WTC11 (cell line): Measurements from ENCODE around the gene WNT5B. TPM values are rescaled to one million over a fixed set of nuclear protein-coding genes. Genes with fewer than 3 reads are reported as not detected.
A peak's percentile ranks its signal among the peaks of the same experiment; 100 is the strongest.

Experiments
- ATAC-seq: fragments of 200-7000 bp; cut with Tn5 transposase; 2 replicates; pipeline ENCODE4 v1.10.0; 2021; ENCODE audit warnings: mild to moderate bottlenecking, moderate library complexity
- CTCF ChIA-PET: fragments of 300-600 bp; sonication (Branson Sonifier 250); formaldehyde crosslinking; loops from one replicate; lab custom pipeline; 2021; ENCODE audit warnings: antibody characterized with exemption; lab: Charles Lee
- POLR2A ChIA-PET: fragments of 350-600 bp; sonication (Branson Sonifier 250); formaldehyde crosslinking; loops from one replicate; lab custom pipeline; 2021; ENCODE audit warnings: antibody characterized with exemption; lab: Charles Lee
- DNase-seq: peaks from one replicate; pipeline ENCODE4 v3.0.0; 2021; ENCODE audit warnings: low spot score
- H3K27ac Mint-ChIP-seq: 2 replicates; pipeline ENCODE4 v1.8.0; 2021; ENCODE audit warnings: mixed read lengths
- H3K27me3 Mint-ChIP-seq: 2 replicates; pipeline ENCODE4 v1.8.0; 2021; ENCODE audit warnings: low read depth, mild to moderate bottlenecking, moderate library complexity, mixed read lengths
- H3K36me3 Mint-ChIP-seq: 2 replicates; pipeline ENCODE4 v1.8.0; 2021; ENCODE audit warnings: mixed read lengths
- H3K4me1 Mint-ChIP-seq: 2 replicates; pipeline ENCODE4 v1.8.0; 2022; ENCODE audit warnings: mixed read lengths
- H3K4me3 Mint-ChIP-seq: 2 replicates; pipeline ENCODE4 v1.8.0; 2021; ENCODE audit warnings: mild to moderate bottlenecking, moderate library complexity, mixed read lengths
- H3K9me3 Mint-ChIP-seq: 2 replicates; pipeline ENCODE4 v1.8.0; 2021; ENCODE audit warnings: mixed read lengths
- ETV6 ChIP-seq: sonication (generic); formaldehyde crosslinking; IDR thresholded peaks from 2 replicates; pipeline ENCODE4 v1.8.1; 2022; ENCODE audit warnings: mild to moderate bottlenecking, missing genetic modification reagents
- GABPB1 ChIP-seq: sonication (generic); formaldehyde crosslinking; IDR thresholded peaks from 2 replicates; pipeline ENCODE4 v1.8.1; 2023; ENCODE audit warnings: mild to moderate bottlenecking, missing genetic modification reagents
- IRF2 ChIP-seq: sonication (generic); formaldehyde crosslinking; IDR thresholded peaks from 2 replicates; pipeline ENCODE4 v1.8.0; 2022; ENCODE audit warnings: low read depth, missing genetic modification reagents, borderline replicate concordance
- JAZF1 ChIP-seq: fragments of 250-450 bp; sonication (Bioruptor Pico); IDR thresholded peaks from 2 replicates; pipeline ENCODE4 v1.9.0; 2021; ENCODE audit warnings: moderate library complexity, mild to moderate bottlenecking, inconsistent platforms
- MYBL2 ChIP-seq: sonication (generic); formaldehyde crosslinking; IDR thresholded peaks from 2 replicates; pipeline ENCODE4 v1.8.1; 2023; ENCODE audit warnings: mild to moderate bottlenecking, moderate library complexity, missing genetic modification reagents
- NR1H2 ChIP-seq: sonication (generic); formaldehyde crosslinking; IDR thresholded peaks from 2 replicates; pipeline ENCODE4 v1.9.0; 2021; ENCODE audit warnings: mild to moderate bottlenecking, moderate library complexity, missing genetic modification reagents
- OVOL2 ChIP-seq: fragments of 250-450 bp; sonication (Bioruptor Pico); IDR thresholded peaks from 2 replicates; pipeline ENCODE4 v1.9.0; 2021; ENCODE audit warnings: mild to moderate bottlenecking, borderline replicate concordance
- RELA ChIP-seq: sonication (generic); formaldehyde crosslinking; IDR thresholded peaks from 2 replicates; pipeline ENCODE4 v1.8.1; 2022; ENCODE audit warnings: missing genetic modification reagents, mild to moderate bottlenecking, borderline replicate concordance
- TEAD1 ChIP-seq: sonication (generic); formaldehyde crosslinking; IDR thresholded peaks from 2 replicates; pipeline ENCODE4 v1.8.0; 2022; ENCODE audit warnings: mild to moderate bottlenecking, missing genetic modification reagents
- TEAD4 ChIP-seq: sonication (generic); formaldehyde crosslinking; IDR thresholded peaks from 2 replicates; pipeline ENCODE4 v1.8.0; 2022; ENCODE audit warnings: mild to moderate bottlenecking, missing genetic modification reagents
- ZBTB21 ChIP-seq: sonication (generic); formaldehyde crosslinking; IDR thresholded peaks from 2 replicates; pipeline ENCODE4 v1.8.1; 2023; ENCODE audit warnings: mild to moderate bottlenecking, missing genetic modification reagents, borderline replicate concordance
- ZNF263 ChIP-seq: sonication (generic); formaldehyde crosslinking; IDR thresholded peaks from 2 replicates; pipeline ENCODE4 v1.8.1; 2022; ENCODE audit warnings: low read depth, mild to moderate bottlenecking, moderate library complexity, missing genetic modification reagents
- ZNF423 ChIP-seq: fragments of 250-450 bp; sonication (Bioruptor Pico); IDR thresholded peaks from 2 replicates; pipeline ENCODE4 v2.1.2; 2022; ENCODE audit warnings: mild to moderate bottlenecking, moderate library complexity
- total RNA-seq: library from RNA; stranded (reverse); gene quantifications from 3 replicates; pipeline ENCODE4 v1.2.3, GENCODE V29; 2021
- TF ChIP-seq, protein P1 (sequence below): sonication (generic); formaldehyde crosslinking; IDR thresholded peaks from 2 replicates; pipeline ENCODE4 v1.8.1; 2022; ENCODE audit warnings: mild to moderate bottlenecking, moderate library complexity, missing genetic modification reagents
- TF ChIP-seq, protein P2 (sequence below): sonication (generic); formaldehyde crosslinking; IDR thresholded peaks from 2 replicates; pipeline ENCODE4 v1.8.0; 2022; ENCODE audit warnings: mild to moderate bottlenecking, missing genetic modification reagents
- TF ChIP-seq, protein P3 (sequence below): sonication (generic); formaldehyde crosslinking; IDR thresholded peaks from 2 replicates; pipeline ENCODE4 v1.8.1; 2023; ENCODE audit warnings: mild to moderate bottlenecking, moderate library complexity, missing genetic modification reagents
- TF ChIP-seq, protein P4 (sequence below): fragments of 250-450 bp; sonication (Bioruptor Pico); IDR thresholded peaks from 2 replicates; pipeline ENCODE4 v2.1.2; 2022; ENCODE audit warnings: mild to moderate bottlenecking, moderate library complexity
- TF ChIP-seq, protein P5 (sequence below): fragments of 250-450 bp; sonication (Bioruptor Pico); conservative IDR thresholded peaks from 2 replicates; pipeline ENCODE4 v1.9.0; 2021; ENCODE audit warnings: mild to moderate bottlenecking
- TF ChIP-seq, protein P6 (sequence below): sonication (generic); formaldehyde crosslinking; IDR thresholded peaks from 2 replicates; pipeline ENCODE4 v1.8.1; 2023; ENCODE audit warnings: mild to moderate bottlenecking, missing genetic modification reagents, borderline replicate concordance
- TF ChIP-seq, protein P7 (sequence below): sonication (generic); formaldehyde crosslinking; IDR thresholded peaks from 2 replicates; pipeline ENCODE4 v1.8.1; 2022; ENCODE audit warnings: low read depth, mild to moderate bottlenecking, moderate library complexity, missing genetic modification reagents, borderline replicate concordance

The WNT5B gene
- total RNA-seq, 1 experiment from 2014 or later = 4.5 TPM

DNA sequence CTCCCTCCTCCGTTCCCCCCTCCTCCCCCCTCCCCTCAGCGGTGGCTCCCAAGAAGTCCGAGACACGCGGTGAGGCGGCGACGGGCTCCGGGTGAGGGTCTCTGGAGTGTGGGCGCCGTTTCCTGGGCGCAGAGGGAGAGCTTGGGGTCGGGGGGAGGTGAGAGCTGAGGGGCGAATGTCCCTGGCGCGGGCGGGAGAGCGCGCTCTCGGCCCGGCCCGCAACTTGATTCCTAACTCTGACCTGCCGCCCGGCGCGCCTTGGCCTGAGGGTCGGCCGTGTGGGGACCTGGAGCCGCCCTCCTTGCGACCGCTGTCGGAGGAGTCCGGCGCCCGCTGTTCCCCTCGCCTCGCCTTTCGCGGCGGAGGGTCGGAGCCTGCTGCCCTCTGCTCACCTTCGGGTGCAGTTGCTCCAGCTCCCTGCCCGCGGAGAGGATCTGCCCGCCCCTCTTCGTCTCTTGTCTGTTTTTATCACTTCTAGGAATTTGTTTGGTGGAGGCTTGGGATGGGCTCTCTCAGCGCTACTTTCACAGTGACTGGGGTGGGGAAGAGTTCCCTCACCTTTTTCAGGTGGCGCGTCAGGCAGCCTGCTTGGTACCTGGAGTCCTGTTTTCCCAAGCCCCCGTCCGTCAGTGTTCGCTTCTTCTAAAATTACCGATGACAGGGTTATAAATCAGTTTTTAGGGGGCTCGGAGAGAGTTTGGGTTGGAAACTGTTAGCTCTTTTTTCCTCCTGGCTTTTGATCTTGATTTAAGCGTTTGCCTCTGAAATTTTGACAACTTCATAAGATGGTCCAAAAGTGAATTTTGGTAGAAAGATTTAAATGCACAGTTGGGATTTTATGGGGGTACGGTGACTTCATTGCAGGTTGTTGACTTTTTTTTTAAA lies 62.3 kb downstream of the WNT5B start (continued):
- TF ChIP-seq, protein P1, sequence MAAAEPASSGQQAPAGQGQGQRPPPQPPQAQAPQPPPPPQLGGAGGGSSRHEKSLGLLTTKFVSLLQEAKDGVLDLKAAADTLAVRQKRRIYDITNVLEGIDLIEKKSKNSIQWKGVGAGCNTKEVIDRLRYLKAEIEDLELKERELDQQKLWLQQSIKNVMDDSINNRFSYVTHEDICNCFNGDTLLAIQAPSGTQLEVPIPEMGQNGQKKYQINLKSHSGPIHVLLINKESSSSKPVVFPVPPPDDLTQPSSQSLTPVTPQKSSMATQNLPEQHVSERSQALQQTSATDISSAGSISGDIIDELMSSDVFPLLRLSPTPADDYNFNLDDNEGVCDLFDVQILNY (CRISPR knock-in tag) = no peak
- TF ChIP-seq OVOL2 (no peak), TEAD1 (CRISPR knock-in tag) (no peak), TEAD4 (CRISPR knock-in tag) (no peak)
- TF ChIP-seq, protein P2, sequence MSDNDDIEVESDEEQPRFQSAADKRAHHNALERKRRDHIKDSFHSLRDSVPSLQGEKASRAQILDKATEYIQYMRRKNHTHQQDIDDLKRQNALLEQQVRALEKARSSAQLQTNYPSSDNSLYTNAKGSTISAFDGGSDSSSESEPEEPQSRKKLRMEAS (CRISPR knock-in tag) = 0 out of 2 replicates have a peak, but pooled peaks have one; percentile 20
- TF ChIP-seq, protein P3, sequence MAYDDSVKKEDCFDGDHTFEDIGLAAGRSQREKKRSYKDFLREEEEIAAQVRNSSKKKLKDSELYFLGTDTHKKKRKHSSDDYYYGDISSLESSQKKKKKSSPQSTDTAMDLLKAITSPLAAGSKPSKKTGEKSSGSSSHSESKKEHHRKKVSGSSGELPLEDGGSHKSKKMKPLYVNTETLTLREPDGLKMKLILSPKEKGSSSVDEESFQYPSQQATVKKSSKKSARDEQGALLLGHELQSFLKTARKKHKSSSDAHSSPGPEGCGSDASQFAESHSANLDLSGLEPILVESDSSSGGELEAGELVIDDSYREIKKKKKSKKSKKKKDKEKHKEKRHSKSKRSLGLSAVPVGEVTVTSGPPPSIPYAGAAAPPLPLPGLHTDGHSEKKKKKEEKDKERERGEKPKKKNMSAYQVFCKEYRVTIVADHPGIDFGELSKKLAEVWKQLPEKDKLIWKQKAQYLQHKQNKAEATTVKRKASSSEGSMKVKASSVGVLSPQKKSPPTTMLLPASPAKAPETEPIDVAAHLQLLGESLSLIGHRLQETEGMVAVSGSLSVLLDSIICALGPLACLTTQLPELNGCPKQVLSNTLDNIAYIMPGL = peak; percentile 52; the same call in 1 of the 2 replicates
- TF ChIP-seq, protein P4, sequence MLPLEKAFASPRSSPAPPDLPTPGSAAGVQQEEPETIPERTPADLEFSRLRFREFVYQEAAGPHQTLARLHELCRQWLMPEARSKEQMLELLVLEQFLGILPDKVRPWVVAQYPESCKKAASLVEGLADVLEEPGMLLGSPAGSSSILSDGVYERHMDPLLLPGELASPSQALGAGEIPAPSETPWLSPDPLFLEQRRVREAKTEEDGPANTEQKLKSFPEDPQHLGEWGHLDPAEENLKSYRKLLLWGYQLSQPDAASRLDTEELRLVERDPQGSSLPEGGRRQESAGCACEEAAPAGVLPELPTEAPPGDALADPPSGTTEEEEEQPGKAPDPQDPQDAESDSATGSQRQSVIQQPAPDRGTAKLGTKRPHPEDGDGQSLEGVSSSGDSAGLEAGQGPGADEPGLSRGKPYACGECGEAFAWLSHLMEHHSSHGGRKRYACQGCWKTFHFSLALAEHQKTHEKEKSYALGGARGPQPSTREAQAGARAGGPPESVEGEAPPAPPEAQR (CRISPR knock-in tag) = no peak
- TF ChIP-seq, all 79 proteins: peak for 4

DNA sequence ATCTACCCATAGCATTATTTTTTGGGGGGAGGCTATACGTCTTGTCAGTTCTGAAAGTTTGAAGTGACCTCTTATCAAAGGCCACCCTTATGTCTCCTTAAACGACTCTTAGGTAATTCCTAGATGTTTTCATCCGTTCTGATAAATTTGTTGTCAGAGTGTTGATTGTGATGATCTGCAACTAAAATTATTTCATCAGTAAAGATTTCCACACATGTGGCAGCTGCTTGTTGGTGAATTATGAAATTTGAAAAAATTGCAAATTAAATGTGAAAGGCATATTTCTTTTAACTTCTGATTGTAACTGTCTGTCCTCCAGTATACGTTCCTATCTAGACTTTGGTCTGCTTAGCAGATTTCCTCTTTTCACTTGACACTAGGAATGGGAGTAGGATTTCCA lies 63.2 kb downstream of the WNT5B start:
- Mint-ChIP-seq H3K9me3 (no peaks in the 10 kb centered on the region), H3K4me3 (peak overlapping the region; percentile 99), H3K27me3 (no peaks in the 10 kb centered on the region; the same call in 1 of the 2 replicates), H3K27ac (peak overlapping the region; percentile 100), H3K36me3 (peaks cover 9% of the 10 kb centered on the region), H3K4me1 (peaks cover 21% of the 10 kb centered on the region)
- ChIA-PET POLR2A (interaction anchor here (0.6 to 2.2 kb wide), 2 partner anchors 11 to 99 kb away, joined by 4 to 8 read pairs; no protein-coding TSS in a partner anchor), CTCF (interaction anchor here (1.6 kb wide), 1 partner anchor 14 kb away, joined by 3 read pairs; no protein-coding TSS in a partner anchor)
- DNase-seq (no peak), ATAC-seq (no peak)
- no peak for TF ChIP-seq RELA (CRISPR knock-in tag)
- no peak for TF ChIP-seq IRF2 (CRISPR knock-in tag)
- TF ChIP-seq, protein P4 (CRISPR knock-in tag) = no peak
- TF ChIP-seq JAZF1 (CRISPR knock-in tag) = no peak
- no peak for TF ChIP-seq GABPB1 (CRISPR knock-in tag)
- no peak for TF ChIP-seq TEAD1 (CRISPR knock-in tag)
- TF ChIP-seq, protein P5, sequence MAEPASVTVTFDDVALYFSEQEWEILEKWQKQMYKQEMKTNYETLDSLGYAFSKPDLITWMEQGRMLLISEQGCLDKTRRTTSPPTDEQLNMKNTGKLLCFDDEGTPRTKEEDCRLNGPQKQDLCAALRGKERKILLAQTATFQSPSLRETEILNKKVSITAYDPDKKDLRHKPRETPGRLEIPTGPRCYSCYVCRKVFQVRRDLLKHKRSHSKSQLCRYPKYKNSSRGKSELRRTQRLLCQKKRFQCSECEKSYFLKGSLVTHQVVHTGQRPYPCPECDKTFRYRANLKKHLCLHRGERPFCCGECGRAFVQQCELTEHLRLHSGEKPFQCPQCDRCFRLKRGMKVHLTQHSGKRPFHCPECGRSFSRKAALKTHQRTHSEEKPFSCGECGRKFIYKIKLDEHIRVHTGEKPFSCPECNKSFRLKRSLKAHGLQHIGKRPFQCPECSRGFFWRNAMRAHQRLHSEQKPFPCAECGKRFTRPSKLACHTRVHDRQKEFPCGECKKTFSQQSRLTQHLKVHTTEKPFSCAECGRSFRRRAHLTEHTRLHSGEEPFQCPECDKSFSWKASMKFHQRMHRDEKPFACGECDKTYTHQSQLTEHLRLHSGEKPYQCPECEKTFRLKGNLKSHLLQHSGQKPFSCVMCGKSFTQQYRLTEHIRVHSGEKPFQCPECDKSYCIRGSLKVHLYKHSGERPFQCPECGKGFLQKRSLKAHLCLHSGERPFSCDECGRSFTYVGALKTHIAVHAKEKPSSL (CRISPR knock-in tag) = no peak
- no peak for TF ChIP-seq MYBL2 (CRISPR knock-in tag)
- TF ChIP-seq ZBTB21 (CRISPR knock-in tag) = no peak
- no peak for TF ChIP-seq NR1H2 (CRISPR knock-in tag)
- TF ChIP-seq, protein P6, sequence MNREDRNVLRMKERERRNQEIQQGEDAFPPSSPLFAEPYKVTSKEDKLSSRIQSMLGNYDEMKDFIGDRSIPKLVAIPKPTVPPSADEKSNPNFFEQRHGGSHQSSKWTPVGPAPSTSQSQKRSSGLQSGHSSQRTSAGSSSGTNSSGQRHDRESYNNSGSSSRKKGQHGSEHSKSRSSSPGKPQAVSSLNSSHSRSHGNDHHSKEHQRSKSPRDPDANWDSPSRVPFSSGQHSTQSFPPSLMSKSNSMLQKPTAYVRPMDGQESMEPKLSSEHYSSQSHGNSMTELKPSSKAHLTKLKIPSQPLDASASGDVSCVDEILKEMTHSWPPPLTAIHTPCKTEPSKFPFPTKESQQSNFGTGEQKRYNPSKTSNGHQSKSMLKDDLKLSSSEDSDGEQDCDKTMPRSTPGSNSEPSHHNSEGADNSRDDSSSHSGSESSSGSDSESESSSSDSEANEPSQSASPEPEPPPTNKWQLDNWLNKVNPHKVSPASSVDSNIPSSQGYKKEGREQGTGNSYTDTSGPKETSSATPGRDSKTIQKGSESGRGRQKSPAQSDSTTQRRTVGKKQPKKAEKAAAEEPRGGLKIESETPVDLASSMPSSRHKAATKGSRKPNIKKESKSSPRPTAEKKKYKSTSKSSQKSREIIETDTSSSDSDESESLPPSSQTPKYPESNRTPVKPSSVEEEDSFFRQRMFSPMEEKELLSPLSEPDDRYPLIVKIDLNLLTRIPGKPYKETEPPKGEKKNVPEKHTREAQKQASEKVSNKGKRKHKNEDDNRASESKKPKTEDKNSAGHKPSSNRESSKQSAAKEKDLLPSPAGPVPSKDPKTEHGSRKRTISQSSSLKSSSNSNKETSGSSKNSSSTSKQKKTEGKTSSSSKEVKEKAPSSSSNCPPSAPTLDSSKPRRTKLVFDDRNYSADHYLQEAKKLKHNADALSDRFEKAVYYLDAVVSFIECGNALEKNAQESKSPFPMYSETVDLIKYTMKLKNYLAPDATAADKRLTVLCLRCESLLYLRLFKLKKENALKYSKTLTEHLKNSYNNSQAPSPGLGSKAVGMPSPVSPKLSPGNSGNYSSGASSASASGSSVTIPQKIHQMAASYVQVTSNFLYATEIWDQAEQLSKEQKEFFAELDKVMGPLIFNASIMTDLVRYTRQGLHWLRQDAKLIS (CRISPR knock-in tag) = no peak
- no peak for TF ChIP-seq ZNF423 (CRISPR knock-in tag)
- no peak for TF ChIP-seq ZNF263
- TF ChIP-seq, protein P2 (CRISPR knock-in tag) = no peak
- TF ChIP-seq ETV6 (CRISPR knock-in tag) = no peak
- TF ChIP-seq, protein P7, sequence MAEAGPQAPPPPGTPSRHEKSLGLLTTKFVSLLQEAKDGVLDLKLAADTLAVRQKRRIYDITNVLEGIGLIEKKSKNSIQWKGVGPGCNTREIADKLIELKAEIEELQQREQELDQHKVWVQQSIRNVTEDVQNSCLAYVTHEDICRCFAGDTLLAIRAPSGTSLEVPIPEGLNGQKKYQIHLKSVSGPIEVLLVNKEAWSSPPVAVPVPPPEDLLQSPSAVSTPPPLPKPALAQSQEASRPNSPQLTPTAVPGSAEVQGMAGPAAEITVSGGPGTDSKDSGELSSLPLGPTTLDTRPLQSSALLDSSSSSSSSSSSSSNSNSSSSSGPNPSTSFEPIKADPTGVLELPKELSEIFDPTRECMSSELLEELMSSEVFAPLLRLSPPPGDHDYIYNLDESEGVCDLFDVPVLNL (CRISPR knock-in tag) = no peak
